Keratinocyte (primary cell): Measurements from ENCODE around the gene KRT81. TPM values are rescaled to one million over a fixed set of nuclear protein-coding genes. Genes with fewer than 3 reads are reported as not detected.

ENCODE experiments used
- DNase-seq: peaks from one replicate; pipeline ENCODE4 v3.0.0-alpha.2; 2011; ENCODE audit warnings: low read depth, missing footprints, low spot score
- FAIRE-seq: peaks from 2 replicates; lab custom pipeline; 2011; peaks lifted over from hg19 to GRCh38; lab: Jason Lieb, UNC
- H2AFZ ChIP-seq: 2 replicates; pipeline ENCODE4 v1.6.0; 2012; ENCODE audit warnings: low read length, control low read depth, inconsistent platforms; ENCODE audit not compliant: control insufficient read depth
- H3K27ac ChIP-seq: 2 replicates; pipeline ENCODE4 v1.5.1; 2011; ENCODE audit warnings: low read length; ENCODE audit not compliant: control insufficient read depth, insufficient read depth
- H3K27me3 ChIP-seq: 3 replicates; pipeline ENCODE4 v1.6.0; 2011; ENCODE audit warnings: low read length; ENCODE audit not compliant: control insufficient read depth, insufficient read depth; ENCODE audit errors: extremely low read depth
- H3K36me3 ChIP-seq, 2 experiments: 2 replicates in 1 of 2; 3 replicates in 1 of 2; pipeline ENCODE4 v1.5.1; 2011; ENCODE audit warnings: low read length in 2 of 2, mild to moderate bottlenecking in 1 of 2; ENCODE audit not compliant: control insufficient read depth in 2 of 2, insufficient read depth in 2 of 2; ENCODE audit errors: extremely low read depth in 1 of 2
- H3K4me1 ChIP-seq: 3 replicates; pipeline ENCODE4 v1.5.1; 2011; ENCODE audit warnings: low read length; ENCODE audit not compliant: control insufficient read depth, insufficient read depth; ENCODE audit errors: extremely low read depth
- H3K4me2 ChIP-seq: 3 replicates; pipeline ENCODE4 v1.6.0; 2011; ENCODE audit warnings: low read depth, low read length; ENCODE audit not compliant: control insufficient read depth, insufficient read depth; ENCODE audit errors: extremely low read depth
- H3K4me3 ChIP-seq, 3 experiments: fragments of 200-600 bp in 1 of 3; sonication (generic) in 1 of 3; 2 replicates in 2 of 3; 3 replicates in 1 of 3; pipeline ENCODE4 v1.5.1; 2011 to 2016; ENCODE audit warnings: low read length in 3 of 3, mild to moderate bottlenecking in 3 of 3, control low read depth in 2 of 3, inconsistent platforms in 1 of 3, low read depth in 1 of 3, mixed read lengths in 1 of 3, mixed run types in 1 of 3, moderate library complexity in 1 of 3; ENCODE audit not compliant: control insufficient read depth in 2 of 3, insufficient read depth in 2 of 3; ENCODE audit errors: extremely low read depth in 1 of 3
- H3K79me2 ChIP-seq: 2 replicates; pipeline ENCODE4 v1.6.0; 2012; ENCODE audit warnings: low read length; ENCODE audit not compliant: control insufficient read depth, insufficient read depth
- H3K9ac ChIP-seq: 3 replicates; pipeline ENCODE4 v1.6.0; 2011; ENCODE audit warnings: low read length; ENCODE audit not compliant: control insufficient read depth, insufficient read depth; ENCODE audit errors: extremely low read depth
- H3K9me1 ChIP-seq: 3 replicates; pipeline ENCODE4 v1.6.0; 2011; ENCODE audit warnings: low read length; ENCODE audit not compliant: control insufficient read depth, insufficient read depth; ENCODE audit errors: extremely low read depth
- H3K9me3 ChIP-seq: 2 replicates; pipeline ENCODE4 v1.5.1; 2012; ENCODE audit warnings: low read depth, low read length; ENCODE audit not compliant: control insufficient read depth
- H4K20me1 ChIP-seq: 3 replicates; pipeline ENCODE4 v1.6.0; 2011; ENCODE audit warnings: low read length; ENCODE audit not compliant: control insufficient read depth, insufficient read depth; ENCODE audit errors: extremely low read depth
- EZH2 ChIP-seq: IDR thresholded peaks from one replicate; pipeline ENCODE4 v1.6.1; 2012; ENCODE audit warnings: inconsistent platforms, mild to moderate bottlenecking, low read length, moderate library complexity
- dilution Hi-C: fragments of 300-500 bp; cut with MboI; formaldehyde crosslinking; loops from one replicate; pipeline ENCODE4 v1.7.0; 2020; ENCODE audit warnings: low sequenced_read_pairs; ENCODE audit not compliant: extremely low pct_ligation_motif_present
- polyA plus RNA-seq, 5 experiments: library from polyadenylated mRNA; depleted of rRNA in 3 of 5; stranded (reverse) in 3 of 5; stranded (forward) in 1 of 5; unstranded in 1 of 5; fragments of >200 nt; gene quantifications; 1 replicate in 1 of 5; 2 replicates in 3 of 5; 3 replicates in 1 of 5; pipeline versions ENCODE4 v1.2.1 to v1.2.3, GENCODE V29; 2011 to 2012; ENCODE audit warnings: missing spikeins in 2 of 5, low read depth in 1 of 5, low replicate concordance in 1 of 5
- TF ChIP-seq, protein P1 (sequence below), 3 experiments: IDR thresholded peaks in 1 of 3; conservative IDR thresholded peaks in 1 of 3; optimal IDR thresholded peaks in 1 of 3; 2 replicates in 2 of 3; 3 replicates in 1 of 3; pipeline versions ENCODE3 to v1.5.1; 2011; ENCODE audit warnings: low read length in 3 of 3, mild to moderate bottlenecking in 3 of 3, moderate library complexity in 2 of 3, control low read depth in 1 of 3, inconsistent platforms in 1 of 3; ENCODE audit not compliant: insufficient read depth in 2 of 3; ENCODE audit errors: extremely low read depth in 1 of 3

KRT81 gene
- polyA plus RNA-seq, 1 donor (not counting 4 experiments of a cell fraction or from before 2014, with no cell fraction given), result 0.03 TPM

DNA sequence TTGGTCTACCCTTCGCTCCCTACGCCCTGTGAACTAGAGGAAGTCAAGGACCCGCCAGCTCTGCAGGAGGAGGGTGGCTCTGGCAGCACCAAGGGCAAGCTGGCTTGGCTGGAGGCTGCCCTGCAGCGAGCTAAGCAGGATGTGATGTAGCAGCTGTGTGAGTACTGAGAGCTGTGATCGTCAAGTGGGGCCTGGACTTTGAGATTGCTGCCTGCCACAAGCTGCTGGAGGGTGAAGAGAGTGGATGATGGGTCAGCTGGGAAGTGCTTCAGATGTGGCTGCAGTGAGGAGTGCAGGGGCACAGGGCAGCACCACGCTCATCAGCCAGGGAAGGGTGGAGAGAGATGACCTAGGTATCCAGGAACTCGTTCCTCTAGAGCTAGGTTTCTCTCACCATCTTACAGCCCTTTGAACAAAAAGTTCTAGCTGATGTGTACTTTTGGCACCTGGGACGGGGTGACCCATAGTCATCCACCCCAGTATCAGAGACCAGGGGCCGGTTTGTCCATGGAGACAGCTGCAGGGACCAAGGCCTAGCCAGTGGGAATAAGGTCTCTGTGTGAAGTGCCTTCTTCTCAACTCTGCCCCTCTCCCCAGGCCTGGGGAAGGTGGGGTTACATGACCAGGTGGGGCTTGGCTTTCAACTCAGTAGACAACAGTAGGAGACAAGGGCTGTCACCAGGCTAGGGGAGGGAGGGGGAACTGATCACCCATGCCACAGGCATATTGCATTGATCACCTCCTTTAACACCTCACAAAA is 13.7 kb downstream of the KRT81 start:
- H3K4me2 ChIP-seq, result no peak overlapping the region
- no peak overlapping the region for H3K27ac ChIP-seq
- no peaks in the 10 kb centered on the region for H3K79me2 ChIP-seq
- no peaks in the 10 kb centered on the region for H3K36me3 ChIP-seq
- DNase-seq, result no peak
- H3K27me3 ChIP-seq, result no peaks in the 10 kb centered on the region
- TF ChIP-seq, protein P1, sequence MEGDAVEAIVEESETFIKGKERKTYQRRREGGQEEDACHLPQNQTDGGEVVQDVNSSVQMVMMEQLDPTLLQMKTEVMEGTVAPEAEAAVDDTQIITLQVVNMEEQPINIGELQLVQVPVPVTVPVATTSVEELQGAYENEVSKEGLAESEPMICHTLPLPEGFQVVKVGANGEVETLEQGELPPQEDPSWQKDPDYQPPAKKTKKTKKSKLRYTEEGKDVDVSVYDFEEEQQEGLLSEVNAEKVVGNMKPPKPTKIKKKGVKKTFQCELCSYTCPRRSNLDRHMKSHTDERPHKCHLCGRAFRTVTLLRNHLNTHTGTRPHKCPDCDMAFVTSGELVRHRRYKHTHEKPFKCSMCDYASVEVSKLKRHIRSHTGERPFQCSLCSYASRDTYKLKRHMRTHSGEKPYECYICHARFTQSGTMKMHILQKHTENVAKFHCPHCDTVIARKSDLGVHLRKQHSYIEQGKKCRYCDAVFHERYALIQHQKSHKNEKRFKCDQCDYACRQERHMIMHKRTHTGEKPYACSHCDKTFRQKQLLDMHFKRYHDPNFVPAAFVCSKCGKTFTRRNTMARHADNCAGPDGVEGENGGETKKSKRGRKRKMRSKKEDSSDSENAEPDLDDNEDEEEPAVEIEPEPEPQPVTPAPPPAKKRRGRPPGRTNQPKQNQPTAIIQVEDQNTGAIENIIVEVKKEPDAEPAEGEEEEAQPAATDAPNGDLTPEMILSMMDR (optimal IDR thresholded peaks at IDR 0.05 in 1 of 3, IDR thresholded peaks at IDR 0.05 in 1 of 3, conservative IDR thresholded peaks at IDR 0.05 in 1 of 3; ENCODE audit: extremely low read depth in 1 of 3, insufficient read depth in 2 of 3, low read length in 3 of 3), result no peak
- TF ChIP-seq EZH2, result no peak
- no peaks in the 10 kb centered on the region for H3K9me1 ChIP-seq
- dilution Hi-C loops, result no loop called here
- H3K4me3 ChIP-seq, result no peak overlapping the region
- H3K9ac ChIP-seq, result no peak overlapping the region
- H2AFZ ChIP-seq, result no peak overlapping the region
- no peak for FAIRE-seq
- no peaks in the 10 kb centered on the region for H3K9me3 ChIP-seq
- no peaks in the 10 kb centered on the region for H4K20me1 ChIP-seq
- peaks cover 34% of the 10 kb centered on the region for H3K4me1 ChIP-seq

DNA sequence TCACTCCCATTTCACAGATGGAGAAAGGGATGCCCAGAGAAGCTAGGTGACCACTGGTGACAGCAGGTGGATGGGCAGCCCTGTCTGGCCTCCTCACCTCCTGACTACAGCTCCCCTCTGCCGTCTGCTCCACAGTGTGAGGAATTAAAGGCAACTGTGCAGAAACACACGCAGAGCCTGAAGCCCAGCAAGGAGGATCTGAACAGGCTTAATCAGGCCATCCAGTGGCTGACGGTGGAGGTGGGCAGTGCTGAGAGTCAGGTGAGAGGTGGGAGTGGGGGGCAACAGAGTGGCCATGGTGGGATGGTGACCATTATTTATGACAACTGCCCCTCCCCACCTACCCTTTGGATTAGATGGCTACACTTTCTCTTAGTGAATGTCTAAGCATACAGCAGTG is 15.6 kb downstream of the KRT81 start:
- TF ChIP-seq, protein P1 (optimal IDR thresholded peaks at IDR 0.05 in 1 of 3, IDR thresholded peaks at IDR 0.05 in 1 of 3, conservative IDR thresholded peaks at IDR 0.05 in 1 of 3; ENCODE audit: extremely low read depth in 1 of 3, insufficient read depth in 2 of 3, low read length in 3 of 3), result no peak
- TF ChIP-seq EZH2, result no peak
- H3K9me1 ChIP-seq, result no peaks in the 10 kb centered on the region
- DNase-seq (no peak), FAIRE-seq (no peak)
- no peaks in the 10 kb centered on the region for H3K27me3 ChIP-seq
- no peaks in the 10 kb centered on the region for H3K79me2 ChIP-seq
- H3K9ac ChIP-seq, result no peak overlapping the region
- dilution Hi-C loops, result no loop called here
- H3K4me2 ChIP-seq, result no peak overlapping the region
- H4K20me1 ChIP-seq, result no peaks in the 10 kb centered on the region
- H3K4me3 ChIP-seq, result no peak overlapping the region
- H3K9me3 ChIP-seq, result no peaks in the 10 kb centered on the region
- no peak overlapping the region for H3K27ac ChIP-seq
- peaks cover 23% of the 10 kb centered on the region for H3K4me1 ChIP-seq
- no peaks in the 10 kb centered on the region for H3K36me3 ChIP-seq
- H2AFZ ChIP-seq, result no peak overlapping the region
